CD14-positive monocyte (primary cell): ENCODE data around the gene ZMYM1. TPM values are rescaled to one million over a fixed set of nuclear protein-coding genes. Genes with fewer than 3 reads are reported as not detected.

Experiments used
- DNase-seq, 3 donors: peaks; one replicate each; pipeline ENCODE4 v3.0.0-alpha.2; 2011 to 2022
- H2AFZ ChIP-seq: 2 replicates; pipeline ENCODE4 v1.6.0; 2012; ENCODE audit warnings: mild to moderate bottlenecking, low read depth, low read length, inconsistent platforms; ENCODE audit not compliant: insufficient read depth, poor library complexity, severe bottlenecking
- H3K27ac ChIP-seq, 2 donors: 1 replicate in 1 of 2; 2 replicates in 1 of 2; pipeline ENCODE4 v1.5.1; 2012 to 2013; ENCODE audit warnings: low read length in 2 of 2, control low read depth in 1 of 2, inconsistent platforms in 1 of 2, low read depth in 1 of 2, mild to moderate bottlenecking in 1 of 2
- H3K27me3 ChIP-seq, 2 donors: one replicate each; pipeline versions ENCODE4 v1.6.0 to v1.6.1; 2011 to 2013; ENCODE audit warnings: low read length in 2 of 2; ENCODE audit not compliant: control insufficient read depth in 2 of 2, insufficient read depth in 2 of 2
- H3K36me3 ChIP-seq, 2 donors: replicated peaks in 1 of 2; 1 replicate in 1 of 2; 2 replicates in 1 of 2; pipeline versions ENCODE4 v1.5.1 to v1.6.1; 2012 to 2013; ENCODE audit warnings: low read length in 2 of 2, control low read depth in 1 of 2, inconsistent platforms in 1 of 2, mild to moderate bottlenecking in 1 of 2; ENCODE audit not compliant: insufficient read depth in 2 of 2, control insufficient read depth in 1 of 2
- H3K4me1 ChIP-seq, 2 donors: 1 replicate in 1 of 2; 2 replicates in 1 of 2; pipeline versions ENCODE4 v1.5.1 to v1.6.1; 2012 to 2013; ENCODE audit warnings: low read length in 2 of 2, control low read depth in 1 of 2, inconsistent platforms in 1 of 2, mild to moderate bottlenecking in 1 of 2, moderate library complexity in 1 of 2; ENCODE audit not compliant: insufficient read depth in 2 of 2, control insufficient read depth in 1 of 2
- H3K4me2 ChIP-seq: replicated peaks from 2 replicates; pipeline ENCODE3; 2012; ENCODE audit warnings: low read length, moderate library complexity, mild to moderate bottlenecking; ENCODE audit not compliant: poor library complexity, severe bottlenecking; ENCODE audit errors: extremely low read depth
- H3K4me3 ChIP-seq, 3 experiments: fragments of 200-600 bp in 1 of 3; sonication (generic) in 1 of 3; replicated peaks in 1 of 3; 1 replicate in 2 of 3; 2 replicates in 1 of 3; pipeline ENCODE4 v1.5.1; 2011 to 2013; ENCODE audit warnings: low read length in 3 of 3, mild to moderate bottlenecking in 3 of 3, control low read depth in 2 of 3, low read depth in 2 of 3, inconsistent platforms in 1 of 3, moderate library complexity in 1 of 3
- H3K79me2 ChIP-seq: 2 replicates; pipeline ENCODE4 v1.6.0; 2012; ENCODE audit warnings: mild to moderate bottlenecking, control low read depth, inconsistent platforms, low read length, moderate library complexity; ENCODE audit not compliant: insufficient read depth
- H3K9ac ChIP-seq: 2 replicates; pipeline ENCODE4 v1.6.0; 2017; ENCODE audit warnings: low read length, mild to moderate bottlenecking; ENCODE audit not compliant: insufficient read depth, poor library complexity, severe bottlenecking
- H3K9me3 ChIP-seq, 2 donors: replicated peaks in 1 of 2; 1 replicate in 1 of 2; 2 replicates in 1 of 2; pipeline versions ENCODE4 v1.5.1 to v1.6.1; 2012 to 2013; ENCODE audit warnings: low read length in 2 of 2, control low read depth in 1 of 2; ENCODE audit not compliant: control insufficient read depth in 1 of 2, insufficient read depth in 1 of 2
- H4K20me1 ChIP-seq: 2 replicates; pipeline ENCODE4 v1.6.0; 2012; ENCODE audit warnings: mild to moderate bottlenecking, low read length, control low read depth, moderate library complexity; ENCODE audit not compliant: insufficient read depth
- H3K27ac Mint-ChIP-seq, 7 donors: one replicate each; pipeline ENCODE4 v1.8.0; 2020; ENCODE audit warnings: mild to moderate bottlenecking in 7 of 7, mixed read lengths in 7 of 7, moderate library complexity in 6 of 7, inconsistent platforms in 2 of 7
- H3K27me3 Mint-ChIP-seq, 3 donors: one replicate each; pipeline ENCODE4 v1.8.0; 2021 to 2022; ENCODE audit warnings: low read depth in 3 of 3, mild to moderate bottlenecking in 3 of 3, mixed read lengths in 3 of 3, moderate library complexity in 3 of 3, inconsistent platforms in 1 of 3
- H3K36me3 Mint-ChIP-seq, 2 donors: one replicate each; pipeline ENCODE4 v1.8.0; 2020; ENCODE audit warnings: mixed read lengths in 2 of 2, inconsistent platforms in 1 of 2, mild to moderate bottlenecking in 1 of 2
- H3K4me1 Mint-ChIP-seq: one replicate; pipeline ENCODE4 v1.8.0; 2020; ENCODE audit warnings: mild to moderate bottlenecking, mixed read lengths
- H3K4me3 Mint-ChIP-seq, 2 donors: one replicate each; pipeline ENCODE4 v1.8.0; 2020; ENCODE audit warnings: mild to moderate bottlenecking in 2 of 2, mixed read lengths in 2 of 2, moderate library complexity in 1 of 2
- H3K9me3 Mint-ChIP-seq, 7 donors: one replicate each; pipeline ENCODE4 v1.8.0; 2020 to 2022; ENCODE audit warnings: mixed read lengths in 7 of 7, mild to moderate bottlenecking in 6 of 7, moderate library complexity in 6 of 7, inconsistent platforms in 2 of 7
- WGBS: methylation state at CpG from one replicate; pipeline ENCODE4 v1.1.5; 2013; ENCODE audit warnings: missing lambda C conversion rate; ENCODE audit not compliant: insufficient coverage; 5-methylcytosine and 5-hydroxymethylcytosine counted together
- intact Hi-C, 2 donors: fragments of 100-400 bp; cut with micrococcal nuclease; formaldehyde crosslinking; loops; one replicate each; pipeline versions ENCODE4 v1.15.0 to v1.15.1; 2023
- polyA plus RNA-seq, 3 donors: library from polyadenylated mRNA; depleted of rRNA in 1 of 3; unstranded in 2 of 3; stranded (reverse) in 1 of 3; fragments of 300-500 nt in 2 of 3; fragments of >200 nt in 1 of 3; fragmentation: Illumina TruSeq in 2 of 3; gene quantifications; 1 replicate in 2 of 3; 2 replicates in 1 of 3; pipeline ENCODE4 v1.2.3, GENCODE V29; 2012 to 2021
- TF ChIP-seq, protein P1 (sequence below): fragments of 200-600 bp; IDR thresholded peaks from one replicate; pipeline ENCODE4 v1.8.0; 2022; ENCODE audit warnings: antibody characterized with exemption, mild to moderate bottlenecking

ZMYM1 gene
- polyA plus RNA-seq, 3 donors = 3.4 to 6.1 (median 4.5) TPM

DNA sequence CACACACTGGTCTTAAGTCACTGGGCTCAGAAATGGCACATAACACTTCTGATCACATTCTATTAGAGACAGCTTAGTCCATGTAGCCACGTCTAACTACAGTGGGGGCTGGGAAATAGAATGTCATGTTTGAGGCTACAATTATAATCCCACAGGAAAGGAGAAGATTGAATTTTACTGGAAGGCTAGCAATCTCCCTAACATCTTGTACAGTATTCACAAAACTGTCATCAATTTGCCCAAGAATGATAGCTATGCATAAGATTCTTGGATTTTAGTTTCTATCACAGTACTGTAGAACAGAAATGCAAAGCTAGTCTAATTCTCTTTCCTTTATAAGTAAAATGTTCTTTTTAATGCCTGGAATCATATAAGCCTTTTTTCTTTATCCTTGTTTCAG, 34.8 kb upstream of the ZMYM1 start:
- Histone ChIP-seq H3K79me2 (no peaks in the 10 kb centered on the region), H3K9ac (no peak overlapping the region), H3K36me3 (no peaks in the 10 kb centered on the region), H2AFZ (no peak overlapping the region), H3K9me3 (no peaks in the 10 kb centered on the region), H3K4me2 (no peak overlapping the region), H3K4me1 (no peaks in the 10 kb centered on the region), H3K27ac (no peak overlapping the region), H4K20me1 (no peaks in the 10 kb centered on the region), H3K4me3 (no peak overlapping the region), H3K27me3 (no peaks in the 10 kb centered on the region)
- Mint-ChIP-seq H3K27ac (no peak overlapping the region), H3K4me1 (peaks cover 6% of the 10 kb centered on the region), H3K36me3 (no peaks in the 10 kb centered on the region), H3K9me3 (peaks cover 0 to 2% (median 0%) of the 10 kb centered on the region in 7 donors), H3K4me3 (no peak overlapping the region), H3K27me3 (peaks cover 2 to 4% (median 3%) of the 10 kb centered on the region in 3 donors)
- TF ChIP-seq, protein P1, sequence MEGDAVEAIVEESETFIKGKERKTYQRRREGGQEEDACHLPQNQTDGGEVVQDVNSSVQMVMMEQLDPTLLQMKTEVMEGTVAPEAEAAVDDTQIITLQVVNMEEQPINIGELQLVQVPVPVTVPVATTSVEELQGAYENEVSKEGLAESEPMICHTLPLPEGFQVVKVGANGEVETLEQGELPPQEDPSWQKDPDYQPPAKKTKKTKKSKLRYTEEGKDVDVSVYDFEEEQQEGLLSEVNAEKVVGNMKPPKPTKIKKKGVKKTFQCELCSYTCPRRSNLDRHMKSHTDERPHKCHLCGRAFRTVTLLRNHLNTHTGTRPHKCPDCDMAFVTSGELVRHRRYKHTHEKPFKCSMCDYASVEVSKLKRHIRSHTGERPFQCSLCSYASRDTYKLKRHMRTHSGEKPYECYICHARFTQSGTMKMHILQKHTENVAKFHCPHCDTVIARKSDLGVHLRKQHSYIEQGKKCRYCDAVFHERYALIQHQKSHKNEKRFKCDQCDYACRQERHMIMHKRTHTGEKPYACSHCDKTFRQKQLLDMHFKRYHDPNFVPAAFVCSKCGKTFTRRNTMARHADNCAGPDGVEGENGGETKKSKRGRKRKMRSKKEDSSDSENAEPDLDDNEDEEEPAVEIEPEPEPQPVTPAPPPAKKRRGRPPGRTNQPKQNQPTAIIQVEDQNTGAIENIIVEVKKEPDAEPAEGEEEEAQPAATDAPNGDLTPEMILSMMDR = no peak
- DNase-seq = no peak
- no CpG with 5 or more reads among the region's 1 CpG for WGBS
- intact Hi-C loops = no loop called here

DNA sequence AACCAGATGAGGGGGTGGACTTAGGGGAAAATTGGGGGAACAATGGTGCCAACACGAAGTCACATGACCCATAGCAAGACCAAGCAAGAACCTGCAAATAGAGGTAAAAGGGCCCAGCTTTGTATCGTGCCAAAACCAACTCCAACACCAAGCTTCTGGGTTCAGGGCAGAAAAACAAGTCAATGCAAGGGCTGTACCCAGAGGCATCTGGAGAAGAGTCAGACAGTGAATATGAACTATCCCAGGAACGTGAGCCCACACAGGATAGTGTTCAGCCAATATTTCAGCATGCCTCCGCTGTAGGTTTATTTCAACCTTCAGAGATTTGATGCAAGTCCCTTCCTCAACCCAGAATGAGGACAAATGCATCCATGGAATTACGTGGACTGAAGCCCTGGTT, 32.5 kb upstream of the ZMYM1 start:
- no peak for DNase-seq
- peaks cover 5 to 7% (median 6%) of the 10 kb centered on the region in 3 donors for H3K27me3 Mint-ChIP-seq
- no peaks in the 10 kb centered on the region for H3K27me3 ChIP-seq
- H3K9ac ChIP-seq = no peak overlapping the region
- no peaks in the 10 kb centered on the region for H4K20me1 ChIP-seq
- peaks cover 0 to 3% (median 0%) of the 10 kb centered on the region in 7 donors for H3K9me3 Mint-ChIP-seq
- H3K36me3 Mint-ChIP-seq = no peaks in the 10 kb centered on the region
- H3K4me3 Mint-ChIP-seq = no peak overlapping the region
- intact Hi-C loops = no loop called here
- 90% methylated on average over 3 of the region's 5 CpGs for WGBS
- no peak overlapping the region for H2AFZ ChIP-seq
- TF ChIP-seq, protein P1 = no peak
- H3K9me3 ChIP-seq = no peaks in the 10 kb centered on the region
- H3K27ac Mint-ChIP-seq = no peak overlapping the region
- no peak overlapping the region for H3K4me2 ChIP-seq
- peaks cover 6% of the 10 kb centered on the region for H3K4me1 Mint-ChIP-seq
- H3K79me2 ChIP-seq = no peaks in the 10 kb centered on the region
- no peaks in the 10 kb centered on the region for H3K4me1 ChIP-seq
- no peaks in the 10 kb centered on the region for H3K36me3 ChIP-seq
- H3K27ac ChIP-seq = no peak overlapping the region
- no peak overlapping the region for H3K4me3 ChIP-seq
